Brain pericyte (primary cell): ENCODE results near the gene VSIG2.

Source experiments
- DNase-seq: peaks from one replicate; pipeline ENCODE4 v3.0.0-alpha.2; 2012; ENCODE audit warnings: low read depth, low spot score

VSIG2 gene

DNA sequence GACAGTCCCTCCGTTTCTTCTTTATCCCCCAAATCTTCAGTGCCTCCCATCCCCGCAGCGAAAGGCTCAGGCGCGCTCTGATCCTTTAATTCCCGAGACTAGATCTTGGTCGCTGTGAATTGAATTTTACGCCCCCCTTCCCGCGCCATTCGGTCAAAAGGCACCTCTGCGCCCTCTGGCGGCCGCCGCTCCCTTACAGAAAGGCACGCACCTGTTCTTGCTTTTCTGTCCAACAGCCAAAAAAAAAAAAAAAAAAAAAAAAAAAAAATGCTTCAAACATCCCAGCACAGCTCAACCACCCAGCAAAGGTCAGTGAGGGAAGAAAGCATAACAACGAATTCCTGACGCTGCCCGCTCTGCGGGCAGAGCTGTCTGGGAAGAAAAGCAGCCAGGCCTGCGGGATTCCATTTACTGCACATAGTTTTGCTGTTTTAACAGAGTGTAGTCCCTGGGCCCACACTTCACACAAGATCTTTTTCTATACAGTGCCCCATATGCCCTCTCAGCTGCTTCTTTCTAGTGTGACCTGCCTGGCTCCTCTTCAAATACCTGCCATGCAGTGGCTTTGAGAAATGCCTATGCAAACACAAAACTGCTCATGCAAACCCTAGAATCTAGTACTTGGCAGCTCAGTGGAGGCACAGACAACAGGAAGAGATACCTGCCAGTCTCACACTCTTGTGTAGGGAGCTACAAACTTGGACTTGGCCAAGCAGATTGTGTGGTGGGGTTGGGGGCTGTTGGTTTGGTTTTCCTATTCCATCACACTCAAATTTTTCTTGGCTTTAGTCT, 11.3 kb upstream of the VSIG2 start:
- DNase-seq: peak; percentile 40

GRCh38 chr11:124762624-124763155, 10.6 kb upstream of the VSIG2 start:
- DNase-seq: no peak

GRCh38 chr11:124762105-124762623, 10.1 kb upstream of the VSIG2 start, which contains the start of gene ESAM:
Gene ESAM, minus strand, starts transcription at chr11:124762290. Its CDS starts 136 bp downstream, at chr11:124762154.
- no peak for DNase-seq

DNA sequence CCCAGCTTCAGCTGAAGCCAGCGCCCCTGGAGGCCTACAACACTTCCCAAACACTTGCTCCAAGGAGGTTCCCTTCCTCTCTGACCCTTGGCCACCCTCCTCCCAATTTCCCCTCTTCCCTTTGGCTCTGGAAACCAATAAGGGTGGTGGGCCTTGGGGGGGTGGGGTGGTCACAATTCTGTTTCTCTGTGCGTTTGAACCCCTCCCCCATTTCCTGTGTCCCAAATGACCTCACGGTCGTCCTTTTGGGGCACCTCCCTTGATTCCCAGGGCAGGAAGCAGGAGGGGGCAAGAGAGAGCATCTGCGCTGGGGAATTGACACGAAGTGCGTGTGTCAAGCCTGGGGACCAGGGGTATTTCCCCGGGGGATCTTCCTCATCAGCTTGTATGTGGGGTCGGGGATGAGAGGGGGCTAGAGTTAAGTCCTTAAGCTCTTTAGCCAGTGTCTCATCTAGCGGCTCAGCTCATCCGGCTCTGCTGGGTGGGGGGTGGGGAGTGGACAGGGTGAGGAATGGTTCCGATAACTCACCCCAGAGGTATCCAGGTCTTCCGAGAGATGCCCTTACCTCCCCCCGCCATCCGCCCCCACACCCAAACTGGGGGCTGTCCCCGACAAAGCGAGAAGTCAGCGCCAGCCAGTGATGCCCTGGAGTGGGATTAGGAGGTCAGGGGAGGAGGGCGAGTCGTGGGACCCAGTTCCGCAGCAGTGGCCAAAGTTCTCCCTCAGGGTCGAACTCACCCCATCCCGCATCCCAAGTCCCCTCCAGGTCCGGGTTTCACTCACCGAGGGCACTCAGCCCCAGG, 9.4 kb upstream of the VSIG2 start:
- no peak for DNase-seq

DNA sequence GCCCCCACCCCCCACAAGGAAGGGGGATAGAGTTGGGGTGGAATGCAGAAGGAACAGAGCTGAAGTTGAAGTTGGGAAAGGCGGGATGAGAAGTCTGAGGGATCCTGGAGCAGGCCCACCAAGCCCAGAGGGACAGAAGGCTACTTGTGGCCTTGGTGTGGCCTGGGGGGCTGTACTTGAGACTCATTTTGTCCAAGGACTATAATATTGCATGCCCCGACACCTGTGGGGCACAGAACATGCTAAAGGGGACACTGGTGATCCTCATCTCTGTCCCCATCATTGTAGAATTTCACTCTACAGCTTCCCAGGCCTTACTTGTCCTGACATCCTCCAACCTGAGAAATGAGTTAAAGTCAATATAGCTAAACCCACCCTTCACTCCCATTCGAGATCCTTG, 8.8 kb upstream of the VSIG2 start:
- no peak for DNase-seq

DNA sequence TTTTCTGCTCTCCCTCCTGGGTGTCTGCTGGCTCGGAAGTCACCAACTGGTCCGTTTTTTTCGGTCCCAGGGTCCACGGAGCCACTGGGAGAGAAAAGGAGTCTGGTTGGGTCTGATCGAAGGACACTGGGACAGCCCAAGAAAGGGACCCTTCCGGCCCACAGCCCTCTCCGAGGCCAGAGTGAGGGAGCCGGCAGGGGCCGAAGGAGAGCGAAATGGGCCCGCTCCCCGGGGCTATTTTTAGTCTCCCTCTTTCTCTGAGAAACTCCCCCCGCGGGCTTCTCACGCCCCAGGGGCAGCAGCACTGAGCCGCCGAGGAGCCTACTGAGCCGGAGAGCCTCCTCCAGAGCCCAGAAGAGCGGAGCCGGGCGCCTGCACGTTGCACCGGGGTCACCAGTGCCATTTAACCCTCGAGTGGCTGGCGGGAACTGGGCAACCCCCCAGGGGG, 8.2 kb upstream of the VSIG2 start:
- no peak for DNase-seq

- no peak for DNase-seq
Measured at GRCh38 chr11:124759266-124760204, 7.5 kb upstream of the VSIG2 start.

DNA sequence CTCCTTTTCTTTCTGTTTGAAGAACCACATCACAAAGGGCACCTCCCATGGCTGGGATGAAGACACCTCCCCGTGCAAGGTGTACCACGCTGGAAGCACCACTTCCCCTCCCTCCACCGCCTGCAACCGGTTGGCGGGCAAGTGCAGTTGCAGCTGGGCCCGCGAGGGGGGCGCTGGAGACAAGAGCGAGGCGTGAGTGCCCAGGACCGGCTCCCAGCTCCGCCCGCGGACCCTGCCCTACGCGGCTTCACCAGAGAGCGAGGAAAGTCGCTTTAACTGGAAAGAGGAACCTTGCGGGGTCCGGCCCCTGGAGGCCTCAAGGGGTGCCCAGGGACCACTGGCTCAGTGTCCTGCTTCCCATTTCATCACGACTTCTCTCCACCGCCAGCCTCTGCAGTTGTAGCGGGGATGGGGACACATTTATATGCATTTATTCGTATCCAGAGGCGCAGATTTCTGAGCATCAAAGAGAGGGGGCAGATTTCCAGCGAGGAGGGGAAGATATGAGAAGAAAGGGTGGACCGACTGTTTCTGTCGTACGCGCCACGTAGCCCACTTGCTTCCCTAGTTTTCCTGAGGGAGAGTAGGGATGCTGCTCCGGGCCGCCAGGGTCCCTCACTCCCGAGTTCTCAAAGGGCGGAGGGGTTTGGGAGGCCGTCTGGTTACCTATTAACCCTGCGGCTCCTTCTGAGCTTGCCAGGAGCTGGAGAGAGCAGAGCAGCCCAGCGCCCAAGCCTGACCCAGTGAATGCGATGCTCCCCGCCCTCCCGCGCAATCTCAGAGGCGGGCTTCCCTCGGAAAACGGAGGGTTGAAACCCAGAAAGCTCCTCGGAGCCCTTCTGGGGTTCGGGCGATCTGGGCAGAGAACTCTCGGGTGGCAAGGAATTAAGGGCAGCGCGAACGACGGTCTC, 6.6 kb upstream of the VSIG2 start:
- no peak for DNase-seq

- no peak for DNase-seq
Measured at GRCh38 chr11:124757320-124757719, 5.3 kb upstream of the VSIG2 start.

GRCh38 chr11:124756753-124757227, 4.7 kb upstream of the VSIG2 start:
- no peak for DNase-seq

GRCh38 chr11:124756033-124756752, 4.1 kb upstream of the VSIG2 start:
- no peak for DNase-seq

GRCh38 chr11:124754710-124755109, 2.7 kb upstream of the VSIG2 start:
- no peak for DNase-seq

DNA sequence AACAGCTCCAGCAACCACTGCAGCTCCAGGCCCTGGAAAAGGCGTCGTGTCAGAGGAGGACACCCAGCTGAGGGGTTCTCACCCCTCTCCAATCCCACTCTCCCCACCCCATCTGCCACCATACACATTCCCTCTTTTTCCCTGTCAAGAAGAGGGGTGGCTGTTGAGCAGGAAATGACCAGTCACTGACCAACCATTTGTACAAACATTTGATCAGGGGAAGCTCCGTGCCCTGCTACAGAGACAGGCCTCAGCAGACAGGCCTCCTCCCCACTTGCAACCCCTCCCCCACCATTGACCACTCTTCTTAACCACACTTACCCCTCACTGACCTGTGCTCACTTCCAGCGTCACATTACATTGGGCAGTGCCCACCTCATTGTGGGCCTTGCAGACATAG, 2.3 kb upstream of the VSIG2 start:
- no peak for DNase-seq

DNA sequence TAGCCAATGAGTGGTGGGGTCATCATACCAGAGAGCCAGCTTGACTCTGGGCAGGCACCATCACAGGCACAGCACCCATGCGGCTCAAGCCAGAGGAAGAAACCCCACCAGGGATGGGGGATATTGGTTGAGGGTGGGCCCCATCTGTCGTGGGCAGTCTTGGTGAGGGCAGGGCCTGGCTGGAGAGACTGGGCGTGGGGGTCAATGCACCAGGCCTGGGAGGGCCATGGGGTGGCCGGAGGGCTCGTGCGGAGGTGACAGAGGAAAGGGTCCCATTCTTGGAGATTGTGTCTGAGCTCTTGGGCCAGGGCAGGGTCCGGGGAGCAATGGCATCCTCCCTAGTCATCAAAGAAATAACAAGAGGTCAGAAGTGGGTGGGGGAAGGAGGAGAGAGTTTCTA, 1.6 kb upstream of the VSIG2 start:
- no peak for DNase-seq

GRCh38 chr11:124753205-124753604, 1.1 kb upstream of the VSIG2 start:
- DNase-seq: no peak

- no peak for DNase-seq
Measured at GRCh38 chr11:124752471-124753102, 532 bp upstream of the VSIG2 start.

DNA sequence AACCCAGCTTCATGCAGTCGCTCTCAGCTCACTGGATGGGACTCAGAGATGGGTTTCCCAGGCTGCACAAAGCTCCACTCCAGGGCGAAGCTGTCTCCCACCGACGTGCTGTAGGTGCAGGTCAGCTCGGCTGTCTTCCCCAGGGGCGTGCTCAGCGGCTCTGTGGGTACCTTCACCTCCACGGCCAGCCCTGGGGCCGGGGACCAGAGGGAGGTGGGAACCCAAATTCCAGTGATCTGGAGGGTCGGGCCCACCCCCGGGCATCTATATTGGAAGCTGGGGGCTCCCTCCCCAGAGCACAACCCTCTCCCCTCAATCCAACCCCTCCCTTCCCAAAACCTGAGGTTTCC, 689 bp downstream of the VSIG2 start:
- no peak for DNase-seq

GRCh38 chr11:124749912-124750311, 2.1 kb downstream of the VSIG2 start:
- no peak for DNase-seq
